SKM-1 (cell line): ENCODE results near the gene OR10J1.

ENCODE experiments used
- DNase-seq: peaks from one replicate; lab custom pipeline; 2025; ENCODE audit not compliant: unreplicated experiment; lab: John Stamatoyannopoulos, UW

The OR10J1 gene

GRCh38 chr1:159483501-159483900 is 44.0 kb downstream of the OR10J1 start:
- DNase-seq = no peak
